ENCODE data around the gene BMPR1A.

GRCh38 chr10:86955501-86956194 is 199.2 kb downstream of the BMPR1A start:
- no peak for TF ChIP-seq NFRKB (IDR thresholded peaks at IDR 0.05)
- no peak for TF ChIP-seq BHLHE40 (IDR thresholded peaks at IDR 0.05; ENCODE audit: borderline replicate concordance)
